Measurements from ENCODE around the gene GDPD2. TPM values are rescaled to one million over a fixed set of nuclear protein-coding genes. Genes with fewer than 3 reads are reported as not detected.

Gene GDPD2
- total and polyA plus RNA-seq, 2 of the 13 experiments (the other 11 are each of a cell fraction or from before 2014, with no cell fraction given) = 0.04 to 0.08 TPM

DNA sequence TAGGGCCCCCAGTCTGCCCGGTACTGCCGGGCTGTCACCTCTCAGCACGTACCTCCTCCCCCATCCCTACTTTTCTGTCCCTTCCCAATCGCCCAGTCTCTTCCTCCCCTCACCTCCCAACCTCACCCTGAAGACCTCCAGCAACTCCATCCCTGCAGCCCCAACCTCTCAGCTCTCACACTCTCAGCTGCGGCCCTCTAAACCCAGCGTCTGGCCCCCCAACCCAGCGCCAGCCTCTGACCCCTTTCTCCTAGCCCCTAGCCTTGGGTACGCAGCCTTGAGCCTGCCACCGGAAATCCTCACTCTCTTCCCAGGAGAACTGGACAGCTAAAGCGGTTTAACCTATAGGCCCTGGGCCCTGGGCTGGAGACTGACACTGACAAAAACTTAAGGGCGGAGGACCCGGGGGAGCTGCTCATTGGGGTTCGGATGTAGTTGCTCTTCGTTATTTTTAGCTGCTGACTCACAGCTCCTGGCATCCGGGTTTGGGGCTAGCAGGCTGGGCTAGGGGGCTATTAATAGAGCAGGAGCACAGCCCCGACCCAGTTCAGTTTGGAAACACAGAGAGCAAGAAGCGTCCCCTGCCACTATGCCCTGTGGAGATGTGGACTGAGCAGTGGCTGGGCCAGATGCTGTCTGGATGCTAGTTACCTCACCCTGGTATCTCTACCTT is 11.9 kb downstream of the GDPD2 start (continued):
- TF ChIP-seq ZXDC (CRISPR knock-in tag; IDR thresholded peaks at IDR 0.05) (no peak), GTF2F1 (IDR thresholded peaks at IDR 0.05; ENCODE audit: low read length) (no peak), RFX3 (CRISPR knock-in tag; IDR thresholded peaks at IDR 0.05) (no peak), KAT7 (CRISPR knock-in tag; IDR thresholded peaks at IDR 0.05; ENCODE audit: borderline replicate concordance) (no peak), SALL2 (CRISPR knock-in tag; IDR thresholded peaks at IDR 0.05) (no peak), NFATC3 (CRISPR knock-in tag; IDR thresholded peaks at IDR 0.05) (no peak), ZNF546 (CRISPR knock-in tag; conservative IDR thresholded peaks at IDR 0.05) (no peak), HDAC2 (CRISPR knock-in tag; IDR thresholded peaks at IDR 0.05) (no peak), RARG (CRISPR knock-in tag; IDR thresholded peaks at IDR 0.05; ENCODE audit: low read depth) (no peak), ZNF543 (CRISPR knock-in tag; IDR thresholded peaks at IDR 0.05) (no peak)
- TF ChIP-seq, protein P1, sequence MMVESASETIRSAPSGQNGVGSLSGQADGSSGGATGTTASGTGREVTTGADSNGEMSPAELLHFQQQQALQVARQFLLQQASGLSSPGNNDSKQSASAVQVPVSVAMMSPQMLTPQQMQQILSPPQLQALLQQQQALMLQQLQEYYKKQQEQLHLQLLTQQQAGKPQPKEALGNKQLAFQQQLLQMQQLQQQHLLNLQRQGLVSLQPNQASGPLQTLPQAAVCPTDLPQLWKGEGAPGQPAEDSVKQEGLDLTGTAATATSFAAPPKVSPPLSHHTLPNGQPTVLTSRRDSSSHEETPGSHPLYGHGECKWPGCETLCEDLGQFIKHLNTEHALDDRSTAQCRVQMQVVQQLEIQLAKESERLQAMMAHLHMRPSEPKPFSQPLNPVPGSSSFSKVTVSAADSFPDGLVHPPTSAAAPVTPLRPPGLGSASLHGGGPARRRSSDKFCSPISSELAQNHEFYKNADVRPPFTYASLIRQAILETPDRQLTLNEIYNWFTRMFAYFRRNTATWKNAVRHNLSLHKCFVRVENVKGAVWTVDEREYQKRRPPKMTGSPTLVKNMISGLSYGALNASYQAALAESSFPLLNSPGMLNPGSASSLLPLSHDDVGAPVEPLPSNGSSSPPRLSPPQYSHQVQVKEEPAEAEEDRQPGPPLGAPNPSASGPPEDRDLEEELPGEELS (CRISPR knock-in tag; IDR thresholded peaks at IDR 0.05) = no peak
- TF ChIP-seq, protein P2, sequence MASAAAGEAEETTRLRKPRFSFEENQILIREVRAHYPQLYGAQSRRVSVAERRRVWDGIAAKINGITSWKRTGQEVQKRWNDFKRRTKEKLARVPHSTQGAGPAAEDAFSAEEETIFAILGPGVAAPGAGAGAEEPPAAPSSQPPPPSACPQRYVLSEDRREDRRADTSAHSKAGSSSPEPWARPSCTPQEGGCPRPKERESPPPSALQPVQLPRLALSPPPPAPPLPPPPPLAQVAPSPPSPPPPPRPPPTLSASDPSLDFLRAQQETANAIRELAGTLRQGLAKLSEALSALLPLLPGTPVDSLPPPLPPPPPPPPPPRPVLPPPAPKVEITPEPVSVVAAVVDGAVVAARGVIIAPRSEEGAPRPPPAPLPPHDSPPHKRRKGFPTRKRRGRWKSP (CRISPR knock-in tag; IDR thresholded peaks at IDR 0.05) = no peak

Data from HepG2 (cell line).